Endometrial microvascular endothelial cells (primary cell): ENCODE measurements around the gene POU4F1. TPM values are rescaled to one million over a fixed set of nuclear protein-coding genes. Genes with fewer than 3 reads are reported as not detected.

Experiments
- in situ Hi-C: cut with HindIII; loops from 2 replicates; pipeline ENCODE4 v1.10.0; 2017; ENCODE audit warnings: low sequenced_read_pairs, low pct_unique_long_range_greater_than_20kb; ENCODE audit errors: inconsistent ontology term
- total RNA-seq: library from RNA; depleted of rRNA; stranded (reverse); fragments of >200 nt; gene quantifications from one replicate; pipeline ENCODE4 v1.2.3, GENCODE V29; 2015; ENCODE audit errors: inconsistent ontology term

POU4F1 gene
- total RNA-seq, 1 donor from 2014 or later: not detected

DNA sequence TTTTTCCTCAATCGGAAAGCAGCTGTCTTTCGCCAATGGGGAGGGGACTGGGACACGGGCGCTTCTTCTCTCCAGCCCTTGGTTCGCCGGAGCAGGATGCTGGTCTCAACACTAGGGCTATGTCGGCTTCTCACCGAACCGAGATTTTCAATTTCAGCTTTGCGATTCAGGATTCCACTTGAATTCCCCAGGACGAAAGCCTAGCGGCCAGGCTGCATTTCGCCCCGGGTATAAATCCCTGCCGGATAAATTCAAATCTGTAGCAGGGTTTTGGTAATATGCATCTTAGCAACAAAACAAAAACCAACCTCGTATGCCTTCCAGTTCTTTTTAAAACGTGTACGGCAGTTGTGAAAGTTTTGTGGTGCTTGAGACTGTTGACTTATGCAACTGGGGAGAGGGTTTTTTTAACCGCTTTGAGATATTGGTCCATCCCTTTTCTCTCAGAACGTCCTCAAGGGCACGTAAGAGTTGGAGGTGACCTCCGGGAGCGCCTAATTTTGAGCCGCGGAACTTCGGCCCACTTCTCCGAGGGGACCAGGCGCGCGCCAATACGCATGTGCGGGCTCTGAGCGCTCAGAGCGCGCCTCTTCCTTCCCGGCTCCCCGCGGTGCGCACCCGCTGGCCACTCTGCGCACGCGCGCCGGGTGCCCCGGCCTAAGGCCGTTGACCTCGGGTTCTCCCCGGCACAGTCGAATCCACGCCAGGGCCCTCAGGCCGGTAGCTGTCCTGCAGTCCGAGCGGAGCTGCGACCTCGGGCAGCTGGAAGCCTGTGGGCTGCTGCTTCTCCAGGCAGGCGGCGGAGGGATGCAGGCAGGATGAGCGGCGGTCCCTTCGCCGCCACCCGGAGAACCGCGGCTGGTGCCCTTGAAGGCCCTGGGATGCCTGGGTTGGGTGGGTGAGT is 7.6 kb downstream of the POU4F1 start:
- in situ Hi-C loops: no loop called here

DNA sequence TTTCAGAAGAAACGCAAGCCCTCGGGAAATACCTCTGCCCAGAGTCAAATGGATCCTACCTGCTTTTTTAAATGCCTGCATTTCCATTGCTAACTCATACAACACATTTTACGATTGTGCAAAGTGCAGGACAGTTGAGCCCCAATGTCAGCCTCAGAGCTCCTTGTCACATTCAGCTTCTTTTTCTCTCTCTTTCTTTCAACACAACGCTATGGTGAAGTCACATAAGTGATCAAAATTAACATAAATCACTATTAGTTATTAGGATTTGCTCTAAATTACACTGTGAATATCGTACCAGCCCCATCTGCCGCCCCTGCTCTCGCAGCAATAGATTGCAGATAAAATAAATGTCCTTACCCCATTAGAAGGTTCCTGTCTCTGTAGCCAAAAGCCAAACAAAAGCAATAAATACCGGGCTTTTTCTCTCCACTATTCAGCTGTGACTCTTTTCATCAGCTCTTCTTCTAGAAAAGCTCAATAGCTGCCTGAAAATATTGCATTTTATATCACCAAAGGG is 8.8 kb downstream of the POU4F1 start:
- in situ Hi-C loops: no loop called here

DNA sequence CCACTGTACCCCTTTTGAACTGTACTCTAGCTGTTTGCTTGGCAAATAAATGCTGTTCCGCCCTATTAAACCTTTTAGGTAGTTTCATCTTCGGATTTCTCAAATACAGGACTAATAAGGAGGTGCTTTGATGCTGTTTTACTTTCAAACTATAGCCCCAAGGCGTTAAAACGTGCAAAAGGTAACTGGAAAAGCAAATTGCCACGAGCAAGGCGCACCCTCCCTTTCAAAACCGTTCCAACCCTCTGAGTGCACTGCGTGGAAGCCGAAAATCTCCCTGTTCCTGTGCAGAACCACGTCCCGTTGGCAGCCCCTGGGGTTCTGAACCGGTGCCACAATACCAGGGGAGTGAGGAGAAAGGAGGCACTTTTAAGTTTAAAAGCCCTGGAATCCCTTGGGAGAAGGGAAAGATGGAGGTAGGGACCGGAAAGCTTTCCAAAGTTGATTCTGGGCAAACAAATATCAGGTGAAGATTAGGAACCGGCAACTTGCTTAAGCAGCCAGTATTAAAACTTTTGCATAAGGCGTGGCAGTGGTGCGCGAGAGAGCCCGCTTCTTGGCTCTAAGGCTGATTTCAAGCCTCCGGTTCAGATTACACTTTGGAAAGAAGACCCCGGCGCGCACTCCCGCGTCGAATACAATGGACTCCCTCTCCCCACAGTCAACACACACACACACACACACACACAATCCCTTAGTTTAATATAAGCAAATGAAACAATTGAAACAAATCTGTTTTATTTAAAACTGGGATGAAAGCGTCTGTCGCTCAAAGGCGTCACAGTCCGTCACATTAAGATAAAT is 9.5 kb downstream of the POU4F1 start:
- in situ Hi-C loops: no loop called here

DNA sequence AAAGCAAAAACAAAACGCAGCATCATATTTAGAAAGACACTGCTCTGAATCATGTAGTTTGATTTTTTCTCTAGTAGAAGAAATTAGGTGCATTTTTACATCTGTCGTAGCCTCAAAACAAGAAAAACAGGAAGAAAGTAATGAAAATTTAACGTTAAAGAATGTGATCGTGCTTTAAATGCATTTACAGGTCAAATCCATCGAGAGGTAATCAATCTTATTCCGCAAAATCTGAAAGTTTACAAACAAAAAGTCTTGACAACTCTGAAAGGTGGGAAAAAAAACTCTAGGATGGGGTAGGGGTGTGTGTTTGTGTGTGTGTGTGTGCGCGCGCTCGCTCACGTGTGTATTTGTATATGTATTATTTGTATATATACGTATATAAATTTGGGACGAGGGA is 10.2 kb downstream of the POU4F1 start:
- in situ Hi-C loops: no loop called here

DNA sequence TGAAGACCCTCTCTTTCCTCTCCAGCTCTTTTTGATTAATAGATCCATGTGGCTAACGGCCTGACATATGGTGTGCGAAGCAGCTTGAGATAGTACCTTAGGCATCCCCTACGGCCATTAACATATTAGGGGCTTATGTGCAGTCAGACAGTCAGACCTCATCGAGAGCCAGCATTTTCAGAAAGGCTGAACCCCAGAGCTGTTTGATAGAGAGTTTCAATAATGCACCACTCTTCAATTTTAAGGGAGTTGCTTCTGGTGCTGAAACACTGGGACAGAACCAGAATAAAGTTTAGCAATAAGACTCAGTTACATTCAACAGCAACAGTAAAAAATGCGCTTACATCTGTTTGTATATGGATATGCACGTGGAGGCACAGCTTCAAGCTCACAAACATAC is 10.8 kb downstream of the POU4F1 start:
- in situ Hi-C loops: no loop called here

DNA sequence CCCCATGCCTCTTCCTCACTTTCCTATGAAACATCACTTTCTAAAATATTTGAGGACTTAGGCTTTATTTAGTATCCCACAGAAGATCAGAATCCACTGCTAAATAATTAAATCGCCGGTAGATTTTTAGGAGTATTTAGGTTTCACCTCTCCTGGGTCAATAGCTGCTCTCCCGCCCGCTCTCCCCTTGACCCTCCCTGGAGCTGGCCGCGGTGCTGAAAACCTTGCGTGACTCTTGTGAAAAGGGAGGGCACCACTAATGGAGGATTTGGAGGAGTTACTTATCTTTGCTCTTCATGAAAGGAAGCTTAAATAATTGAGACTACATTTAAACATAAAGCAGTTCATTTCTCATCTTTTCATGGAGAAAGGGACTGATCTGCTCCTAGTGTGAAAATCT is 14.1 kb downstream of the POU4F1 start:
- in situ Hi-C loops: no loop called here

DNA sequence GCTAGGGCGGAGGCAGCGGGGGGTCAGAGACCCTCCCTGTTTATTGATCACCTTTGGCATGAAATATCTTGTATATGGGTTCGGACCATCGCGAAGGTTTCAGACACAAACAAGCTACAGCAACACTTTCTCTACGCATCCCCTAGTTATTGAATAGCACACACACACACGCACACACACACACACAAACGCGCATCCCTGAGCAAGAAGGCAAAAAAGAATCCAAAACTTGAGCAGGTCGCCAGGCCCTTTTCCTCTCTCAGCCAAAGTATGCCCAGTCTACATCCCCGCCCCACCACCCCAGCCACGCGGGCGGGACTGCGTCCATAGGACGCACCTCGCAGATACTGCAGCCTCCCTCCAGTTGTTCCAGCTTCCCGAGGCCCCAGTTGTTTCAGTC is 16.0 kb downstream of the POU4F1 start:
- in situ Hi-C loops: no loop called here

DNA sequence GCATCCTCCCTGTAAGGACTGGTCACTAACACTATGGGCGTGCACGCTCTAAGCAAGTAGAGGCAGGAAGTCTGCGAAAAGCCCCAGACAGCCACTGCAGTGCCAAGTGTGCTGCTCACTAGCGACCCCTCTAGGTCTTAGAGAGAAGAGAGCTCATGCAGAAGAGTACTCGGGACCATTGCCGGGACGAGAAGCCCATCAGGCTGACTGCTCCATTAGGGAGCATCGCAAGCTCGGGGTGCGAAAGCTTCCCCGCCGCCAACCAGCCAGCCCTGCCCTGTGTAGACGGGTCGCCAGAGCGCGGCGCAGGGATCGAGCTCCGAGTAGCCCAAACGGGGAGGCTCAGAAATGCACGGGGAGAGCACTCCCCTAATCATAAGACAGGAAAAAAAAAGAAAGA is 16.6 kb downstream of the POU4F1 start:
- in situ Hi-C loops: no loop called here

DNA sequence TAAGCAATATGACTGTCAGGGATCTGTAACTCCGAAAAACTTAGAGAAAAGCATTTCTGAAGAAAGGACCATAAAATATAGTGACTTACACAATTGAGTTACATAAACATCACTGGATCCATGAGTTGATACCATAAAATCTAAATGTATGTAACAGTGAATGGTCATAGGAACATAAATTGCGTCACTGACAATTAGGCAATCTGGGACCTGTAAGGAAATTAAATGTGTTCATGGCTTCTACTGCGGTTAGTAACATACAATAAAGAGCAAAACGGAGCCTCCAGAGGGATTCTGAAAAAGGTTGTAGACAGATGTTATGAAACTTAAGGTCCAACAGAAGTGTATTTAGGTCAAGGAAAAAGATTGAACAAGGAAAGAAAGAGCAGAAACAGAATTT is 27.1 kb downstream of the POU4F1 start:
- in situ Hi-C loops: no loop called here

DNA sequence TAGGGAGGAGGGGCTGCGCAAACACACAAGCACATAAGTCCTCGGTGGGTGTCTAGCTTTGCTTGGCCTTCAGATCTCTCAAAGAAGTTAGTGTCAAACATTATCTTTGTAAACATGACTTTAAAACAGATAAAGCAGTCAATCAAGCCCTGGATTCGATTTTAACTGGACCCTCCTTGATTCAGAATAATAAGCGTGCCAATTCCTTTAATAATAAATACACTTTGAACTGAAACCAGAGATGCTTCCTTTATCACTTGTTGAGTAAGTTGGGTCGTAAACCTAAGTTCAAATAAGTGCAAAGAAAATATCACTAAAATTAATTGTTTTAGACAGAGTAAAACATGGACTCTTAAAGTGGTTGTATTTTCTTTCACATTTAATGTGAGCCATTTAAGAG is 30.9 kb downstream of the POU4F1 start:
- in situ Hi-C loops: no loop called here

DNA sequence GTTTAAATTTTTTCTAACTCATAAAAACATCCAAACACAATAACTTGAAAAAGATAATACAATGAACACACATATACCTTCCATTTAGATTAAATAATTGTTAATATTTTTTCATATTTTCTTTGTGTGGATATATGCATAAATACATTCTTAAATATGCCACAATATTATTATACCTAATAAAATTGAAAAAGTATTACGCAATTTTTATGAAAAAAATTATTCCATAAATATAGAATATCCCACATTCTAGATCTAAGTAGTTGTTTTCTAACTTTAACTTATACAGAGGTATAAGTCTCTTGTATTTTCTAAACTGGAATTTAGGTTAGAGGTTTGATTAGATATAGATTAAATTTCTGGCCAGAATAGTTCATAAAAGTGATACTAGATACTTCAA is 34.3 kb downstream of the POU4F1 start:
- in situ Hi-C loops: no loop called here

DNA sequence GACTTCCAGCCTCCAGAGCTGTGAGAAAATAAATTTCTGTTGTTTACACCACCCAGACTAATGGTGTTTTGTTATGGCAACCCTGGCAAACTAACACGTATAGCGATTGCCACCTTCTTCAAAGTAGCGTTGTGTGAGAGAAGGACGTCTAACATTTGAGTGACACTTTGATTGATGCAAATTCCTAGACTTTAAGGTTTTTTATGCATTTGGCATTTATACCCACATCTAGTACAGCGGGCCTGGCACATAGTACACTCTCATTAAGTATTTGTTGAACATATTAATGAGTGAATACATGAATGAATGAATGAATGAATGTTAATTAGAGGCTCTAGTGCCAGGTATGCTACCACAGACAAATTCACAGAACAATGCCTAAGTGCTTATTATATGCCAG is 36.7 kb downstream of the POU4F1 start:
- in situ Hi-C loops: no loop called here

DNA sequence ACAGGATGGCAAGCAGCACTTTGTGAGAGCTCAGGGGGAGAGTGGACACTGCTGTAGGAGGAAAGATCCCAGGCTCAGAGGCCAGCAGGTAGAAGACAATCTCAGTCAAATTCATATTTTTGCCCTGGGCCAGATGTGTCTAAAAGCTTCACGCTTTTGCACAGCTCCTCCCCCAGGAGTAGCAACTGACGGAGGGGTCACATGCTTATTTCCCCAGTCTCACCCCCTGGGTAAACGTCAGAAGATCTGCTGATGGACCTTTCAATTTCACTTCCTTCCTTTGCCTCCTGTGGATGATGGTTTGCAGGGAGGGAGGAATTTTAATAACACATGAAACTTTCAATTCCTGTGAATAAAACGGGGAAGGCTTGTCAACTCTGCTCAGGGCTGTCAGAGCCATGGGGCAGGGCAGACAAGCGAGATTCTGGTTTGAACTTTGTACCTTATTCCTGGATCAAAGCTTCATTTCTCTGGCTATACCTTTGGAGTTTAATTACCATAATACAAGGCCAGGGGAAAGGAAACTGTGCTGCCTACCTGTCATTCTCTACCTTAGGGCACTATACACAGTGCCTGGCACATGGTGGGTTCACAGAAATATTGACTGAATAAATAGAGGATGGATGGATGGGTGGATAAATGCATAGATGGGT is 41.0 kb downstream of the POU4F1 start:
- in situ Hi-C loops: no loop called here

Other genes with a start within 250 kb of the POU4F1 start
- 15.8 TPM for gene OBI1, start 55.6 kb upstream of the POU4F1 start, total RNA-seq